Daoy (cell line): Measurements from ENCODE around the gene METAP2. TPM values are rescaled to one million over a fixed set of nuclear protein-coding genes. Genes with fewer than 3 reads are reported as not detected.

Experiments used
- DNase-seq: peaks from one replicate; pipeline ENCODE4 v3.0.0-alpha.2; 2015; ENCODE audit warnings: low read depth
- total RNA-seq: library from RNA; depleted of rRNA; stranded (reverse); fragments of >200 nt; shearing (Covaris generic); gene quantifications from 2 replicates; pipeline ENCODE4 v1.2.3, GENCODE V29; 2014; rRNA removed

The METAP2 gene
- total RNA-seq, 1 experiment from 2014 or later: 175 TPM

- DNase-seq: no peak
These were observed 75.6 kb downstream of the METAP2 start for GRCh38 chr12:95549392-95550084.

- DNase-seq: no peak
These were observed 77.4 kb downstream of the METAP2 start, which contains the start of gene USP44 for GRCh38 chr12:95551305-95551704. Gene USP44 (minus strand): TSS chr12:95551476. CDS start chr12:95534256, 17,220 bp downstream.

DNA sequence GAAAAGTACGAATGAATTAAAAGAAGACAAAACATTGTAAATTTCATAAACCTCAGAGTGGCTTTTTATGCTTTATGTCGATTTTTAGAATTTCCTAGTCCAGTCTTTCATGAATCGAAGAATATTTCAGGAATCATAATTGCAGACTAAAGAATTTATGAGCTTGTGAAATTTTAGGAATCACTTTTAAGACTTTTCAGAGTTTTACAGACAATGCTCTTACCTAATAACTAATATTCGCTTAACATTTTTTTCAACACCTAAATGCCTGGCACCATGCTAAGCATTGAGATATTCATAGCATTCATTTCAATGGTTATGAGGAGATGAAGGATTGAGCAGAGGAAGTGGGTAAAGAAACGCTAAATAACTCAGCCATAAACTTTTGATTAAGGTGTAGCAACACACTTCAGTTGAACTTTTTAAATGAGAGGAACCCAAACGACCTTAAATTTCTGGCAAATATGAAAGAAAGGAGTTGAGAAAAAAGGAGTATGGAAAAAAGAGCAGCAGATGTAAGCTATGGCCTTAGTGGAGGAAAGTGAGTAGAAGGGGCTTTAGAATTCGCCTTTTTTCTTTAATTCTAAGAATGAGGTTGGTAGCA, 78.1 kb downstream of the METAP2 start:
- DNase-seq: no peak

- DNase-seq: peak; percentile 11
These were observed 79.4 kb downstream of the METAP2 start for GRCh38 chr12:95553197-95553943.

- no peak for DNase-seq
These were observed 80.7 kb downstream of the METAP2 start for GRCh38 chr12:95554532-95555071.

- DNase-seq: no peak
These were observed 83.7 kb downstream of the METAP2 start for GRCh38 chr12:95557625-95558024.

Other genes with a start within 250 kb of the METAP2 start
- gene USP44, start 77.3 kb downstream of the METAP2 start, total RNA-seq: 0.74 and 0.95 TPM in 2 replicates